Transverse colon (tissue), 4 donors: ENCODE results near the gene CABCOCO1. TPM values are rescaled to one million over a fixed set of nuclear protein-coding genes. Genes with fewer than 3 reads are reported as not detected.

ENCODE experiments used
- DNase-seq: peaks from one replicate; pipeline ENCODE4 v3.0.0-alpha.2; 2019
- H3K27ac ChIP-seq, 4 donors: fragments of 200-600 bp; sonication (generic); 2 replicates each; pipeline ENCODE4 v1.5.1; 2016 to 2018; ENCODE audit warnings: inconsistent platforms in 4 of 4
- H3K27me3 ChIP-seq: fragments of 200-600 bp; sonication (generic); 2 replicates; pipeline ENCODE4 v1.5.1; 2017; ENCODE audit warnings: inconsistent platforms
- H3K36me3 ChIP-seq, 4 donors: fragments of 200-600 bp; sonication (generic); 2 replicates each; pipeline ENCODE4 v1.5.1; 2017 to 2019; ENCODE audit warnings: inconsistent platforms in 4 of 4
- H3K4me1 ChIP-seq, 4 donors: fragments of 200-600 bp; sonication (generic); 2 replicates each; pipeline ENCODE4 v1.5.1; 2017 to 2020; ENCODE audit warnings: inconsistent platforms in 4 of 4
- H3K4me3 ChIP-seq, 4 donors: fragments of 200-600 bp; sonication (generic); 1 replicate in 1 of 4; 2 replicates in 3 of 4; pipeline versions ENCODE4 v1.5.1 to v1.6.1; 2017 to 2019; ENCODE audit warnings: inconsistent platforms in 4 of 4
- H3K9me3 ChIP-seq, 2 donors: fragments of 200-600 bp; sonication (generic); 2 replicates each; pipeline ENCODE4 v1.5.1; 2017 to 2019; ENCODE audit warnings: inconsistent platforms in 2 of 2
- EP300 ChIP-seq: sonication (generic); formaldehyde crosslinking; IDR thresholded peaks from one replicate; pipeline ENCODE4 v1.6.1; 2017; ENCODE audit warnings: antibody characterized with exemption, low read depth
- POLR2A ChIP-seq: fragments of 450-650 bp; IDR thresholded peaks from one replicate; pipeline ENCODE4 v1.6.1; 2016; ENCODE audit warnings: antibody characterized with exemption, mild to moderate bottlenecking, moderate library complexity
- POLR2AphosphoS5 ChIP-seq, 3 donors: sonication (generic); formaldehyde crosslinking; IDR thresholded peaks; one replicate each; pipeline ENCODE4 v1.6.1; 2016; ENCODE audit warnings: antibody characterized with exemption in 3 of 3
- WGBS, 2 donors: methylation state at CpG; one replicate each; pipeline ENCODE4 v1.1.5; 2018; ENCODE audit warnings: low coverage in 1 of 2; 5-methylcytosine and 5-hydroxymethylcytosine counted together
- in situ Hi-C, 4 donors: fragments of 200-750 bp; cut with MboI; loops; one replicate each; pipeline versions ENCODE4 v1.15.0 to v1.15.1; 2017; ENCODE audit warnings: low sequenced_read_pairs in 3 of 4, low pct_ligation_motif_present in 1 of 4, low pct_unique_long_range_greater_than_20kb in 1 of 4
- intact Hi-C: fragments of 100-400 bp; cut with DNase I; formaldehyde crosslinking; loops from one replicate; pipeline ENCODE4 v1.15.1; 2023; ENCODE audit warnings: low total_unique reads
- total RNA-seq, 4 donors: library from RNA; depleted of rRNA; stranded (reverse); fragments of >200 nt; gene quantifications; one replicate each; pipeline ENCODE4 v1.1.0, GENCODE V29; 2016
- TF ChIP-seq, protein P1 (sequence below), 5 experiments: fragments of 200-600 bp in 3 of 5; fragments of 450-650 bp in 2 of 5; sonication (generic) in 3 of 5; IDR thresholded peaks; 1 replicate in 2 of 5; 2 replicates in 3 of 5; pipeline ENCODE4 v1.5.1; 2016 to 2017; ENCODE audit warnings: antibody characterized with exemption in 5 of 5, inconsistent platforms in 3 of 5, mild to moderate bottlenecking in 2 of 5, moderate library complexity in 1 of 5

CABCOCO1 gene
- total RNA-seq, 4 donors from 2014 or later, result not detected

DNA sequence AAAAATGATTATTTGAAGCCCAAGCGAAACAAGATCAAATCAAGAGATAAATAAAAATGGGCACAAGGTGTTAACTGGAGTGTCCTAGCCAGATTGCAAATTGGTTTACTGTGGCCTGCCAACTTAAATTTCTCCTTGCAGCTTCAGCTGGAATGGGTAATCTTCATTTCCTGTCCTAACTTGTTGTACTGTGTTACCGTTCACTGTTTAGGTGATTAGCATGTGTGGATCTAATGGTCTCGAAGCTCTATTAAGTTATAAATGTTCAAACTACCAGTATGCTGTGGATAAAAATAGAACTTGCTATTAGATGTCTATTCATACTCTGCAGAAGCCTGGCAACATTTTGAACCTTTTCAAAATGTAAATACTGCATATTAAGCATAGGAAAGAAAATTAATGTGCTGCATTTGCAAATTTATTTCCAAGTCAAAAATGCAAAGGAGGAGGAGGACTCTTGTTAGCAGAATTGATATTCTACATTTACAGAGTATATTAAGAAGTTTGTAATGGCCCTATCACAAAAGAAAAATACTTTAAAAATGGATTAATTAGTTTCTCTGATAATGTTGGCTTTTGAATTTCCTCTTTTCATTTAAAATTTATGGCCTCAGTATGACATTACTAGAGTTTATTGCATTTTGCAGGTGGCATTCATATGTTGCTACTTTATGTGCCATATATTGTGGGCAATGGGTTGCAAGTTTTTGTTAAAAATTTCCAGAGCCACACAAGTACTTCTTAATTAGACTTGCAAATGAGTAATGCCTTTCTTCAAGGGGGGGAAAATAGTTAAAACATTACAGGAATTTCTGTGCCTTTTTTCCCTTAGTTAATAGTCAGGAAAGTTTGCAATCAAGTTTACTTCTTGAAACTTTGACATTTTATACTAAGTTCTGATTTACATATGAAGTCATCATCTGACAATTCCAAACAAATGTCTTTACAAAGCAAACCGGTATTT is 92.1 kb downstream of the CABCOCO1 start:
- no peak for DNase-seq
- whole genome bisulfite sequencing, 2 donors, result 49 to 58% methylated on average over 4 of the region's 4 CpGs
- in situ Hi-C loops, result loop anchor here in 1 of 4 donors (25.0 kb wide), 1 partner anchor 482 kb away; no protein-coding TSS in a partner anchor
- intact Hi-C loops, result loop anchor here (5.0 kb wide), 1 partner anchor 748 kb away; no protein-coding TSS in a partner anchor
- H3K27me3 ChIP-seq, result no peaks in the 10 kb centered on the region
- no peak overlapping the region for H3K27ac ChIP-seq
- H3K4me1 ChIP-seq, result peaks cover 14 to 35% (median 20%) of the 10 kb centered on the region in 4 donors
- TF ChIP-seq, protein P1, sequence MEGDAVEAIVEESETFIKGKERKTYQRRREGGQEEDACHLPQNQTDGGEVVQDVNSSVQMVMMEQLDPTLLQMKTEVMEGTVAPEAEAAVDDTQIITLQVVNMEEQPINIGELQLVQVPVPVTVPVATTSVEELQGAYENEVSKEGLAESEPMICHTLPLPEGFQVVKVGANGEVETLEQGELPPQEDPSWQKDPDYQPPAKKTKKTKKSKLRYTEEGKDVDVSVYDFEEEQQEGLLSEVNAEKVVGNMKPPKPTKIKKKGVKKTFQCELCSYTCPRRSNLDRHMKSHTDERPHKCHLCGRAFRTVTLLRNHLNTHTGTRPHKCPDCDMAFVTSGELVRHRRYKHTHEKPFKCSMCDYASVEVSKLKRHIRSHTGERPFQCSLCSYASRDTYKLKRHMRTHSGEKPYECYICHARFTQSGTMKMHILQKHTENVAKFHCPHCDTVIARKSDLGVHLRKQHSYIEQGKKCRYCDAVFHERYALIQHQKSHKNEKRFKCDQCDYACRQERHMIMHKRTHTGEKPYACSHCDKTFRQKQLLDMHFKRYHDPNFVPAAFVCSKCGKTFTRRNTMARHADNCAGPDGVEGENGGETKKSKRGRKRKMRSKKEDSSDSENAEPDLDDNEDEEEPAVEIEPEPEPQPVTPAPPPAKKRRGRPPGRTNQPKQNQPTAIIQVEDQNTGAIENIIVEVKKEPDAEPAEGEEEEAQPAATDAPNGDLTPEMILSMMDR (IDR thresholded peaks at IDR 0.05), result no peak
- TF ChIP-seq POLR2A, result no peak
- no peak for TF ChIP-seq EP300
- TF ChIP-seq POLR2AphosphoS5 (IDR thresholded peaks at IDR 0.05), result no peak
- H3K4me3 ChIP-seq, result no peak overlapping the region
- H3K36me3 ChIP-seq, result no peaks in the 10 kb centered on the region
- H3K9me3 ChIP-seq, result no peaks in the 10 kb centered on the region

DNA sequence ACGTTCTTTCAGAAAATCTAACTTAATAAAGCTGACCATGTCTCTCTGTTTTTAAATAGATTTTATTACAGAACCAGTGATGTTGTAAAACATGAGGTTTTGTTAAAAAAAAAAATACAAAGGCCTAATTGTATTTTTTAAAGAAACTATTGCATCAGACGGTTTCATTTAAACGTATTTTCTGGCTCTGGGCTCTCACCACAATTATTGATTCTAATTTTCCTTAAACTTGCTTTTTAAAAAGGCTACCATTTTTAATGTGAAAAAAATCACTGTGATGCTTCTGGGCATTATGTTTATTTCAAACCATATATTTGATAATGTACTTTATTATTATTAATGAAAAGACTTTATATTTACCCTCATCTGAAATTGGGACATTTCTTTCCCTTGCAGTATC is 94.3 kb downstream of the CABCOCO1 start:
- no peak for DNase-seq
- no peaks in the 10 kb centered on the region for H3K9me3 ChIP-seq
- H3K4me3 ChIP-seq, result no peak overlapping the region
- H3K4me1 ChIP-seq, result peaks cover 7 to 42% (median 19%) of the 10 kb centered on the region in 4 donors
- H3K27ac ChIP-seq, result no peak overlapping the region
- no peaks in the 10 kb centered on the region for H3K36me3 ChIP-seq
- H3K27me3 ChIP-seq, result no peaks in the 10 kb centered on the region
- intact Hi-C loops, result no loop called here
- in situ Hi-C loops, result loop anchor here in 1 of 4 donors (25.0 kb wide), 1 partner anchor 480 kb away; no protein-coding TSS in a partner anchor
- 40 to 57% methylated on average over 3 of the region's 3 CpGs for WGBS, 2 donors
- TF ChIP-seq EP300, result no peak

DNA sequence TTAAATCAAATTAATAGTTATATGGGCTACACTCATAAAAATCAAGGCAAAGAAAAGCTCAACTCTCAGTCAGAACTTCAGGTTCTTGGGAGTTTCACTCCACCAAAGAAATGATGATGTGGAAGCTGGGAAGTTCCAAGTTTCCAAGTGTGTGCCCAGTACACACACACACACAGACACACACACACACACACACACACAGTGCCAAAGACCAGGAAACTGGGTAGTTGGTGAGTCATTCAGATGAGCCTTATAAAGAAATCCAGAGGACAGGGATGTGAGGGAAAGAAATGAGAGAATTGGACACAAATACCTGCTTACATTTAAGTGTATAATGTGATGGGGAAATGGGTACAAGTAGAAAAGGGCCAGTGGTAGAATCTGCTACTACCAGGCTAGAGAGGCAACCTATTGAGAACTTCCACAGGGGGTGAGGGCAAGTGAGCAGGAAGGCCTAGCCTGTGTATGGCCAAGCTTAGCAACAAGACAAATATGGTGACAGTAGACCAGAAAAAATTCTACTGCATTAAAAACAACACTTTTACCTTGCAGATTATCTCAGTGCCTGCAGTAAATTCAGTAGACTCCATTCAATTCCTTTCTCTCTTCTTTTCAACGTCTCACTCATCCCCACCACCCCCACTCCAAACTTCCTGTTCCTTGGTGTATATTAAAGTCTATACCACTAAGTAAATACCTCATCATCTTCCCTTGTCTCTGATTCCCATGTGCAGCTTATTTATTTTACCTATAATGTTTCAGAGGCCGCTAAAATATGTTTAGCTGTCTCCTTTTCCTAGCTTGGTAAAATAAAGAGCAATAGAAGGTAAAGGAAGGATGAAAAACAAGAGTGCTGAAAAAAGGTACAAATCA is 95.0 kb downstream of the CABCOCO1 start:
- peak overlapping the region; percentile 17 to 47 (median 32) for H3K27ac ChIP-seq
- no peaks in the 10 kb centered on the region for H3K9me3 ChIP-seq
- no peak overlapping the region for H3K4me3 ChIP-seq
- DNase-seq, result peak; percentile 64
- peaks cover 7 to 42% (median 17%) of the 10 kb centered on the region in 4 donors for H3K4me1 ChIP-seq
- in situ Hi-C loops, result loop anchor here in 1 of 4 donors (25.0 kb wide), 1 partner anchor 480 kb away; no protein-coding TSS in a partner anchor
- TF ChIP-seq, protein P1 (IDR thresholded peaks at IDR 0.05), result no peak
- TF ChIP-seq POLR2AphosphoS5 (IDR thresholded peaks at IDR 0.05) (no peak), POLR2A (no peak), EP300 (no peak)
- H3K36me3 ChIP-seq, result no peaks in the 10 kb centered on the region
- no peaks in the 10 kb centered on the region for H3K27me3 ChIP-seq
- intact Hi-C loops, result no loop called here
- 61 to 80% methylated on average over 2 of the region's 2 CpGs for WGBS, 2 donors

DNA sequence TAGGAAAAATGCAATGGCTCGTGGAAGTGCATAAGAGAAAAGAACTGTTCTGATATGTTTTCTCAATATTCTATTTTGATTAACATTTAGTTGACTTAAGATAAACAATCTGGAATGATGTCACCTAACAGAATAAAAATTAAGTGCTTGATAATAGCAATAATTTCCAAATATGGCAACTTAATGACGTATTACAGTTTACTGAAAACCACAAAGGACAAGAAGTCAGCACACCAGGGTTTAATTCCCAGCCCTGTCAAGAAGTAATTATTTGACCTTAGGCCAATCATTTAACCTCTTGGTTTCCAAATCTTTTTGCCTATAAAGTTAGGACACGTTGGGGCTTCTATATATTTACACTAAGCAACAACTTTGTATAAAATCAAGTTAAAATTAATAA is 95.7 kb downstream of the CABCOCO1 start:
- Histone ChIP-seq H3K4me1 (peaks cover 7 to 39% (median 17%) of the 10 kb centered on the region in 4 donors), H3K27ac (peak overlapping the region in 1 of 4 donors; percentile 47), H3K36me3 (no peaks in the 10 kb centered on the region), H3K27me3 (no peaks in the 10 kb centered on the region), H3K4me3 (no peak overlapping the region), H3K9me3 (no peaks in the 10 kb centered on the region)
- DNase-seq, result no peak
- TF ChIP-seq POLR2AphosphoS5 (IDR thresholded peaks at IDR 0.05), result no peak
- TF ChIP-seq EP300, result no peak
- TF ChIP-seq POLR2A, result no peak
- TF ChIP-seq, protein P1 (IDR thresholded peaks at IDR 0.05), result no peak
- in situ Hi-C loops, result loop anchor here in 1 of 4 donors (25.0 kb wide), 1 partner anchor 479 kb away; no protein-coding TSS in a partner anchor
- 53 to 72% methylated on average over 3 of the region's 3 CpGs for WGBS, 2 donors
- intact Hi-C loops, result no loop called here
